ENCODE measurements around the gene GRAP2. TPM values are rescaled to one million over a fixed set of nuclear protein-coding genes. Genes with fewer than 3 reads are reported as not detected.

Gene GRAP2
- total RNA-seq, 1 donor from 2014 or later, result 2.7 TPM

- no peak for DNase-seq
Measured at GRCh38 chr22:40019100-40019499, 118.2 kb downstream of the GRAP2 start.

- no peak for DNase-seq
Measured at GRCh38 chr22:40020956-40021355, 120.1 kb downstream of the GRAP2 start.

- DNase-seq, result no peak
Measured at GRCh38 chr22:40021401-40022000, 120.6 kb downstream of the GRAP2 start.

GRCh38 chr22:40022536-40023240 is 121.8 kb downstream of the GRAP2 start:
- no peak for DNase-seq

Small RNA genes lying within 50 kb of the gene (small RNA-seq; reads per million reads assigned to genes)
- not detected for gene RN7SKP210

Other genes starting within 250 kb of the GRAP2 start
- 0.16 TPM for gene ENTHD1, start 7.3 kb upstream of the GRAP2 start, total RNA-seq
- not detected for gene TMA7B, start 59.3 kb downstream of the GRAP2 start, total RNA-seq
- gene FAM83F, start 93.9 kb downstream of the GRAP2 start, total RNA-seq, result 0.78 TPM